ENCODE data around the gene SLC25A30.
"Not testable (repeated sequence)": the region's sequence is repeated elsewhere in the genome, so short reads cannot be mapped to it uniquely, and the experiment has no call there.

SLC25A30 gene

GRCh38 chr13:45432737-45433380 lies 14.7 kb upstream of the SLC25A30 start:
- no peak overlapping the region for H3K9ac ChIP-seq (ENCODE audit: low read length)

GRCh38 chr13:45426056-45426841 lies 8.1 kb upstream of the SLC25A30 start:
- H3K79me2 ChIP-seq (ENCODE audit: low read length); H3K9ac ChIP-seq (ENCODE audit: low read length); H3K36me3 ChIP-seq (replicated peaks; ENCODE audit: insufficient read depth, low read length); H4K20me1 ChIP-seq (ENCODE audit: insufficient read depth, low read length); H3F3A ChIP-seq (ENCODE audit: insufficient read depth, low read length); H3K9me2 ChIP-seq (replicated peaks; ENCODE audit: insufficient read depth, low read length); H2AFZ ChIP-seq (ENCODE audit: low read length); H3K27ac ChIP-seq (ENCODE audit: low read length); H3K9me3 ChIP-seq (replicated peaks; ENCODE audit: insufficient read depth, low read length); DNase-seq; H3K4me2 ChIP-seq (ENCODE audit: low read depth, low read length); H3K4me1 ChIP-seq (ENCODE audit: low read length); H3K27me3 ChIP-seq (replicated peaks; ENCODE audit: insufficient read depth, low read length); H3K4me3 ChIP-seq (ENCODE audit: low read length): not testable (repeated sequence)

More at GRCh38 chr13:45432737-45433380, 14.7 kb upstream of the SLC25A30 start:
- Histone ChIP-seq H3F3A (ENCODE audit: insufficient read depth, low read length) (no peaks in the 10 kb centered on the region), H3K36me3 (replicated peaks; ENCODE audit: insufficient read depth, low read length) (no peaks in the 10 kb centered on the region), H2AFZ (ENCODE audit: low read length) (no peak overlapping the region), H3K4me3 (ENCODE audit: low read length) (no peak overlapping the region), H4K20me1 (ENCODE audit: insufficient read depth, low read length) (no peaks in the 10 kb centered on the region), H3K79me2 (ENCODE audit: low read length) (no peaks in the 10 kb centered on the region), H3K4me1 (ENCODE audit: low read length) (no peaks in the 10 kb centered on the region), H3K9me2 (replicated peaks; ENCODE audit: insufficient read depth, low read length) (no peaks in the 10 kb centered on the region), H3K4me2 (ENCODE audit: low read depth, low read length) (no peak overlapping the region), H3K9me3 (replicated peaks; ENCODE audit: insufficient read depth, low read length) (no peaks in the 10 kb centered on the region), H3K27ac (ENCODE audit: low read length) (no peak overlapping the region), H3K27me3 (replicated peaks; ENCODE audit: insufficient read depth, low read length) (no peaks in the 10 kb centered on the region)
- no peak for DNase-seq
- TF ChIP-seq EZH2phosphoT487 (IDR thresholded peaks at IDR 0.05; ENCODE audit: low read length): no peak
- no peak for TF ChIP-seq EZH2 (optimal IDR thresholded peaks at IDR 0.05; ENCODE audit: low read depth, low read length)
- no peak for TF ChIP-seq CTCF (IDR thresholded peaks at IDR 0.05; ENCODE audit: low read length)

- Histone ChIP-seq H3K36me3 (replicated peaks; ENCODE audit: insufficient read depth, low read length) (no peaks in the 10 kb centered on the region), H3K27ac (ENCODE audit: low read length) (no peak overlapping the region), H2AFZ (ENCODE audit: low read length) (no peak overlapping the region), H3F3A (ENCODE audit: insufficient read depth, low read length) (no peaks in the 10 kb centered on the region), H3K4me1 (ENCODE audit: low read length) (no peaks in the 10 kb centered on the region), H3K27me3 (replicated peaks; ENCODE audit: insufficient read depth, low read length) (no peaks in the 10 kb centered on the region), H3K4me2 (ENCODE audit: low read depth, low read length) (no peak overlapping the region), H3K9me2 (replicated peaks; ENCODE audit: insufficient read depth, low read length) (no peaks in the 10 kb centered on the region), H3K79me2 (ENCODE audit: low read length) (no peaks in the 10 kb centered on the region), H3K9me3 (replicated peaks; ENCODE audit: insufficient read depth, low read length) (no peaks in the 10 kb centered on the region), H3K9ac (ENCODE audit: low read length) (no peak overlapping the region), H3K4me3 (ENCODE audit: low read length) (no peak overlapping the region), H4K20me1 (ENCODE audit: insufficient read depth, low read length) (no peaks in the 10 kb centered on the region)
- TF ChIP-seq EZH2phosphoT487 (IDR thresholded peaks at IDR 0.05; ENCODE audit: low read length): no peak
- TF ChIP-seq EZH2 (optimal IDR thresholded peaks at IDR 0.05; ENCODE audit: low read depth, low read length): no peak
- no peak for TF ChIP-seq CTCF (IDR thresholded peaks at IDR 0.05; ENCODE audit: low read length)
- no peak for DNase-seq
These were observed 4.6 kb upstream of the SLC25A30 start for GRCh38 chr13:45422731-45423292.

Measured in MM.1S (cell line).